Stimulated activated CD8-positive, alpha-beta memory T cell treated with anti-CD3 and anti-CD28 coated beads, Interleukin-2, amount 100 ng/mL, for 1 hour (primary cell): ENCODE results near the gene EGLN1.
"Not testable (repeated sequence)": the region's sequence is repeated elsewhere in the genome, so short reads cannot be mapped to it uniquely, and the experiment has no call there.

Experiments
- DNase-seq, 2 donors: peaks; one replicate each; pipeline ENCODE4 v3.0.0-alpha.2; 2020; ENCODE audit warnings: low read depth in 2 of 2

EGLN1 gene

DNA sequence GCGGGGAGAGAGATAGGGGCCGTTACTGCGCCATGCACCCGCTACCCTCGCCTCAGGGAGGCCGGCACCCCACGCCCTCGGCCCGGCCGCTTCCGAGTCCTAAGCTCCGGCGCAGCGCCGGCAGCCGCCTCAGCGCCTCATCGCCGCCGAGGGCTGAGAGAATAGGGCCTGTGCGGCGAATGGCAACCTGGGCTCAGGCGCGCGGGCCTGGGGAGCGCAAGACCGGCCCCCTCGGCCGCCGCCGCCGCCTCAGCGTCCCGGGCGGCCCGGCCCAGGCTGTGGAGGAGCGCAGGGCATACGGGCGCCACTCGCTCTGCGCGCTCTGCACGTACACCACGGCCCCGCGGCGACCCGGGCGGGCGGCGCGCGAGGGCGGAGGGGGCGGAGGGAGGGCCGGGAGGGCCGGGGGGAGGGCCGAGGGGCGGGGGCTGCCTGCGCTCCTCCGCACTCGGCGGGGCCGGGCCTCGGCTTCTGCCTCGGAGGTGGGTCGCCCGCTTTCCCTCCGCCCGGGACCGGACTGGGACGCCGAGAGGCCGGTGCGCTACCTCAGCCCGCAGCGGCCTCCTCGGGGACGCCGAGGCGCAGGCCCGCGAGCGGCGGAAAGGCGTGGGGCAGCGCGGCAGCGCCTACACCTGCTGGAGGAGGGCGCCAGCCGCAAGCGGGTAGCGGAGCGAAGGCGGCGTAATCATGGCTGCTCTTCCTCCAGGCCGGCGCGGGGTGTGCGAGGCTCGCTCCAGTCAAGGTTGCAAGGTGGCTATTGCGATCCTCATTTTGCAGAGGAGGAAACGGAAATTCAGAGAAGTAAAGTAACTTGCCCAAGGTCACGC lies at the start of gene EGLN1:
TSS of gene EGLN1 (minus strand) at position 317 of the 827 bp plus-strand sequence. CDS start 399 bp downstream, outside the sequence.
- peak; percentile 60 to 73 for DNase-seq

DNA sequence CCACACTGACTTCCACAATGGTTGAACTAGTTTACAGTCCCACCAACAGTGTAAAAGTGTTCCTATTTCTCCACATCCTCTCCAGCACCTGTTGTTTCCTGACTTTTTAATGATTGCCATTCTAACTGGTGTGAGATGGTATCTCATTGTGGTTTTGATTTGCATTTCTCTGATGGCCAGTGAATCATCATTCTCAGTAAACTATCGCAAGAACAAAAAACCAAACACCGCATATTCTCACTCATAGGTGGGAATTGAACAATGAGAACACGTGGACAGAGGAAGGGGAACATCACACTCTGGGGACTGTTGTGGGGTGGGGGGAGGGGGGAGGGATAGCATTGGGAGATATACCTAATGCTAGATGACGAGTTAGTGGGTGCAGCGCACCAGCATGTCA lies 49.4 kb upstream of the EGLN1 start:
- not testable (repeated sequence) for DNase-seq

DNA sequence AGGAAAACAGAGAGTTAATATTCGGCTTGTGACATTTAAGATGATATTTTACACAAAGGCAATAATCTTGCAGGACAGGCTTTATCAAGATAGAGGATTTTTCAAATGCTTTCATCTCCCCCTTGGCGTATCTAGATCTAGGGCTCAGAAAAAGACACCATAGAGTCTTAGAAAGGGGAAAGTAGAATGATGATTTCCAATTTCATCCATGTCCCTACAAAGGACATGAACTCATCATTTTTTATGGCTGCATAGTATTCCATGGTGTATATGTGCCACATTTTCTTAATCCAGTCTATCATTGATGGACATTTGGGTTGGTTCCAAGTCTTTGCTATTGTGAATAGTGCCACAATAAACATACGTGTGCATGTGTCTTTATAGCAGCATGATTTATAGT lies 48.9 kb upstream of the EGLN1 start:
- not testable (repeated sequence) for DNase-seq

DNA sequence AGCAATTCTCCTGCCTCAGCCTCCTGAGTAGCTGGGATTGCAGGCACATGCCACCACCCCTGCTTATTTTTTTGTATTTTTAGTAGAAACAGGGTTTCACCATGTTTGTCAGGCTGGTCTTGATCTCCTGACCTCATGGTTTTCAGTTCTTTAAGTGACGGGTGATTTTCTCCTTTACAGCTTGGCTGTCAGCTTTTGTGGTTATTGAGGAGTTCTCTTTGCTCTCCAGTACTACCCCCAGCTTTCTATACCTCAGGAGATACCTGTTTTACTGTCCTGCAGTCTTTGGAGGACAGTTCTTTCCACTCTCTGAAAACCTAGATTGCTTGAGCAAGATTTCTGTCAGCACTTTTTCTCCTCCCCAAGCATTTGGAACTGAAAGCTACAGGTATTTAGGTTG lies 45.9 kb upstream of the EGLN1 start:
- no peak for DNase-seq

DNA sequence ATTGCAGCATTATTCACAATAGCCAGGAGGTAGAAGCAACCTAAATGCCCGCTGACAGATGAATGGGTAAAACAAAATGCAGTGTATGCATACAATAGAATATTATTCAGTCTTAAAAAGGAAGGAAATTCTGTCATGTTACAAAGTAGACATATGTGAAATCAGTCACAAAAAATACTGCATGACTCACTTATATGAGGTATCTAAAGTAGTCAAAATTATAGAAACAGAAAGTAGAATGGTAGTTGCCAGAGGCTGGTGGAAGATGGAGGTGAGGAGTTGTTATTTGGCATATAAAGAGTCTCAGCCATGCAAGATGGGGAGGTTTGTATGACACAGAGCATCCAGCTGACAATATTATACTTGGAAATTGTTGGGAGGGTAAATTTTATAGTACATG lies 43.0 kb upstream of the EGLN1 start:
- no peak for DNase-seq

DNA sequence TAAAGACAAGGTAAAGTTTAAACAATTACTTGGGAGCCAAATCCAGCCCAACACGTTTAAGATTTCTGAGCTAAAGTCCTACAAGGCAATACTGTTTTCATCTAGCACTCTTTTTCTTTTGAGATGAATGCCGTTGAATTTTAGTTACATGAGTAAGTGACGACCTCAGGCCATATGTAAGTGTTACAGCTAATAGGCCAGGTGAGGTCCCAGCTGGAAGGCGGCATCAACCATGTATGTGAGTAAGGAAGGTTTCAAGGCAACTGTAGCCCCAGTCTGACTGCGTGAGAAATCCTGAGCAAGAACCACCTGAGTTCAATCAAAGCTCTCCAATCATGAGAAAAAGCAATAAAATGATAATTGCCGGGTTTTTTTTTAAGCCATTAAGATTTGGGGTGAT lies 41.5 kb upstream of the EGLN1 start:
- no peak for DNase-seq

DNA sequence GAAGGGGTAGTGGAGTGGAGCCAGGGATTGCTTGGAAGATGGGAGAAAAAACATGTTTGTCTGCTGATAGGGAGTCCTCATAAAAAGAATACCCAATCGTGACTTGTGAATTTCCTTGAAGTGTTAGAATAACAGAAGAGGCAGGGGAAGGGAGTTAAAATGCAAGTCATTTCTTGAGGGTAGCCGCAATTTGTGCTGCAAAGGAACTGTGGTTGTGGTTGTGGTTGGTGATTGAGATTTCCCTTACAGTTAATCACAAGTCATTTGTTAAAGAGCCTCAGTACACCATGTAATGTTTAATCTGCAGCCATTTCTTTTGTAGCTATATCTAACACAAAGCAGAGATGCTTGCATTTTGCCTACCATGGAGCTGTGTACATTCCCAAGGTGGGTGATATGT lies 38.5 kb upstream of the EGLN1 start:
- DNase-seq: peak; percentile 27 to 53

DNA sequence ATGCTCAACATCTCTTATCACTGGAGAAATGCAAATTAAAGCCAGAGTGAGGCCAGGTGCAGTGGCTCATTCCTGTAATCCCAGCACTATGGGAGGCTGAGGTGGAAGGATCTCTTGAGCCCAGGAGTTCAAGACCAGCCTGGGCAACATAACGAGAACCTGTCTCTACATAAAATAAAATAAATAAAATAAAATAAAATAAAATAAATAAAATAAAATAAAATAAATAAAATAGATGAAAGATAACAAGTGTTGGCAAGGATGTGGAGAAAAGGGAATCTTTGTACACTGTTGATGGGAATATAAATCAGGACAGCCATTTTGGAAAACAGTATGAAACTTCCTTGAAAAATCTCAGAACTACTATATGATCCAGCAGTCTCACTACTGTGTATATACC lies 37.4 kb upstream of the EGLN1 start:
- not testable (repeated sequence) for DNase-seq

DNA sequence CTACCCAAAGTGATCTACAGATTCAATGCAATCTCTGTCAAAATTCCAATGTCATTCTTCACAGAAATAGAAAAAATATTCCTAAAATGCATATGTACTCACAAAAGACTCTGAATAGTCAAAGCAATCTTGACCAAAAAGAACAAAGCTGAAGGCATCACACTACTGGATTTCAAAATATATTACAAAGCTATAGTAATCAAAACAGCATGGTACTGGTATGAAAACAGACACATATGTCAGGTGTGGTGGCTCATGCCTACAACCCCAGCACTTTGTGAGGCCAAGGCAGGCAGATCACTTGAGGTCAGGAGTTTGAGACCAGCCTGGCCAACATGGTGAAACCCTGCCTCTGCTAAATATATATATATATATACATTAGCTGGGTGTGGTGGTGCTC lies 35.9 kb upstream of the EGLN1 start:
- not testable (repeated sequence) for DNase-seq

DNA sequence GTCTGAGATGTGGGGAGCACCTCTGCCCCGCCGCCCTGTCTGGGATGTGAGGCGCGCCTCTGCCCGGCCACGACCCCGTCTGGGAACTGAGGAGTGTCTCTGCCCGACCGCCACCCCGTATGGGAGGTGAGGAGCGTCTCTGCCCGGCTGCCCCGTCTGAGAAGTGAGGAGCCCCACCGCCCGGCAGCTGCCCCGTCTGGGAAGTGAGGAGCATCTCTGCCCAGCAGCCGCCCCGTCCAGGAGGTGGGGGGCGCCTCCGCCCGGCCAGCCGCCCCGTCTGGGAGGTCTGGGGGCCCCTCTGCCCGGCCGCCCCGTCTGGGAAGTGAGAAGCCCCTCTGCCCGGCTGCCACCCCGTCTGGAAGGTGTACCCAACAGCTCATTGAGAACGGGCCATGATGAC lies 32.0 kb upstream of the EGLN1 start:
- not testable (repeated sequence) for DNase-seq

DNA sequence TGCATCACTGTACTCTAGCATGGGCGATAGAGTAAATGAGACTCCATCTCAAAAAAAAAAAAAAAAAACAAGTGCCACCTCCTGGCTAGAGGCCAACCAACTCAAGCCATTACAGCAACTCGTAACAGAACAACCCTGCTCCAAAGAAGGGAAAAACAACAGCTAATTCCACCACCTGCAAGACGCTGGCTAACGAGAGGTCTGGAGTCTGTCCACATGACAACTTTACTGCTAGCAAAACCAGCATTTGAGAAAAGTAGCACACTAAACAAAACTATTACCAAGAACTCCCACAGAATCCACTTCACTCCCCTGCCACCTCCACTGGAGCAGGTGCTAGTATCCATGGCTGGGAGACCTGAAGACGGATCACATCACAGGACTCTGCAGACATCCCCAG lies 24.1 kb upstream of the EGLN1 start:
- no peak for DNase-seq

DNA sequence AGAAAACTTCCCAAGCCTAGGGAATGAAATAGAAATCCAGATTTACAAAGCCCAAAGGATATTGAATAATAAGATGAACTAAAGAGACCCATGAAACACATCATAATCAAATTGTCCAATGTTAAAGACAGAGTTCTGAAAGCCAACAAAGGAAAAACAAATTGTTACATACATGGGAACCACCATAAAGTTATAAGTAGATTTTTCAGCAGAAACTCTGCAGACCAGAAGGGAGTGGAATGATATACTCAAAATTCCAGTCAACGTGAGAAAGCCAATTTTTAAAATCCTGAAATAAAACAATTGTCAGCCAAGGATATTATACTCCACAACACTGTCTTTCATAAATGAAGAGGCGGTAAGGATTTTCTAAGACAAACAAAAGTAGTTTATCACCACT lies 22.0 kb upstream of the EGLN1 start:
- DNase-seq: no peak

DNA sequence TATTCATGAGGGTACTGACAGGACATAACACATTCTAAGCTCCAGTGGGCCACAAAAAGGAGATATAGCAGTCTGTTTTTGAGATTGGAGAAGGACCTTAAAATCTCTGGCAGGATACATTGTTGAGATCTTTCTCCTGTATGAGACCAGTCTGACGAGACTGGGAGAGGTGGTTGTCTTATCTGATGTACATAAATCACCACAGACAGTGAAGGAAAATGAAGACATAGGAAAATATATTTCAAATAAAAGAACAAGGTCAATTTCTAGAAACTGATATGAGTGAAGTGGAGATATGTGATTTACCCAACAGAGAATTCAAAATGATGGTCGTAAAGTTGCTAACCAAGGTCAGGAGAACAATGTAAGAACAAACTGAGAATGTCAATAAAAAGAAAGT lies 21.3 kb upstream of the EGLN1 start:
- DNase-seq: no peak

DNA sequence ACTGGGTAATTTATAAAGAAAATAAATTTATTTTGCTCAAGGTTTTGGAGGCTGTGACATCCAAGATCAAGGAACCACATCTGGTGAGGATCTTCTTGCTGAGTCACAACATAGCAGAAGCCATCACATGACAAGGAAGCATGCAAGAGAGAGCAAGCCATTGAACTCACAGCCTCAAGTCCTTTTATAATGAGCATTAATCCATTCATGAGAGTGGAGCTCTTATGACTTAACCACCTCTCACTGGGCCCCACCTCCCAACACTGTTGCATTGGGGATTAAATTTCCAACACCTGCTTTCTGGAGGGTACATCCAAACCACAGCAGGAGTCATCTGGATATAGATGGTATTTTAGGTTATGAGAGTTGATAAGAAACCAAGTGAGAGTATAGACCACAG lies 20.6 kb upstream of the EGLN1 start:
- DNase-seq: no peak

DNA sequence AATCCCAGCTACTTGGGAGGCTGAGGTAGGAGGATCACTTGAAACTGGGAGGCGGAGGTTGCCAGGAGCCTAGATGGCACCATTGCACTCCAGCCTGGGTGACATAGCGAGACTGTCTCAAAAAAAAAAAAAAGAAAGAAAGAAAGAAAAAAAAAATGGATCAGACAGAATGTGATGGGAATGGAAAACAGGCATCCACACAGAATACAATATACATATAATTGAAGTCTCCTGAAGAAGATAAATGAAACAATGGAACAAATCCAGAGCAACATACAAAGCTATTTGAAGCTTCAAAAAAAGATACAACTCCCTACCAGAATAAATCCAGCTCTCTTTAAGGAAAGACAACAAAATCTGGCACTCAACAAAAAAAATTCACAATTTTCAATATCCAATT lies 10.9 kb upstream of the EGLN1 start:
- no peak for DNase-seq

DNA sequence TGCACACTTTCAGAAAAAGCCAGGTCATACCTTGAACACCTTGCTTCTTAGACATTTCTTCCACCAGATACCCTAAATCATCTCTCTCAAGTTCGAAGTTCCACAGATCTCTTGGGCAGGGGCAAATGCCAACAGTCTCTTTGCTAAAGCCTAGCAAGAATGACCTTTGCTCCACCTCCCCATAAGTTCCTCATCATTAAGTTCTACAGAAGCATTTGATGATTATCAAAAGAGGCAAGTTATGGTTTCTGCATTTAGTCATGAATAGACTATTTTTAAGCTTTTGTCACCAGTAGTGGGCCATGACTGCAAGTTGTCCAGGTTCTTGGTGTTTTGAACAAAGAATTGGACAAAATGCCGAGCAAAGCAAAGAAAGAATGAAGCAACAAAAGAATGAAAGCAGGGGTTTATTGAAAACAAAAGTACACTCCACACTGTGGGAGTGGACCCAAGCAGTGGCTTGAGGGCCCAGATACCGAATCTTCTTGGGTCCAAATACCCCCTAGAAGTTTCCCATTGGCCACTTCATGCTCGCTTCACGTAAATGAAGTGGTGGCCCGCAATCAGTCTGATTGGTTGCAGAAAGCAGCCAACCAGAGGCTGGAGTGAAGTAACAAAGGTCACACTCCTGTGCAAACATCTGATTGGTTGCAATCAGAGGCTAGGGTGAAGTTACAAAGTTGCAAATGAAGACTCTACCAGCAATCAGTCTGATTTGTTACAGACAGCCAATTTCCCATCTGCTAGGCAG lies 9.8 kb upstream of the EGLN1 start:
- no peak for DNase-seq

DNA sequence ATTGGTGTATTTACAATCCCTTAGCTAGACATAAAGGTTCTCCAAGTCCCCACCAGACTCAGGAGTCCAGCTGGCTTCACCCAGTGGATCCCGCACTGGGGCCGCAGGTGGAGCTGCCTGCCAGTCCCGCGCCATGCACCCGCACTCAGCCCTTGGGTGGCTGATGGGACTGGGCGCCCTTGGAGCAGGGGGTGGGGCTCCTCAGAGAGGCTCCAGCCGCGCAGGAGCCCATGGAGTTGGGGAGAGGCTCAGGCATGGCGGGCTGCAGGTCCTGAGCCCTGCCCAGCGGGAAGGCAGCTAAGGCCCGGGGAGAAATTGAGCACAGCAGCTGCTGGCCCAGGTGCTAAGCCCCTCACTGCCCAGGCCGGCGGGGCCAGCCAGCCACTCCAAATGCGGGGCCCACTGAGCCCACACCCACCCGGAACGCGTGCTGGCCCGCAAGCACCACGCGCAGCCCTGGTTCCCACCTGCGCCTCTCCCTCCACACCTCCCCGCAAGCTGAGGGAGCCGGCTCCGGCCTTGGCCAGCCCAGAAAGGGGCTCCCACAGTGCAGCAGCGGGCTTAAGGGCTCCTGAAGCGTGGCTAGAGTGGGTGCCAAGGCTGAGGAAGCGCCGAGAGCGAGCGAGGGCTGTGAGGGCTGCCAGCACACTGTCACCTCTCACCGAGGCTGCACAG lies 8.7 kb upstream of the EGLN1 start:
- DNase-seq: not testable (repeated sequence)

DNA sequence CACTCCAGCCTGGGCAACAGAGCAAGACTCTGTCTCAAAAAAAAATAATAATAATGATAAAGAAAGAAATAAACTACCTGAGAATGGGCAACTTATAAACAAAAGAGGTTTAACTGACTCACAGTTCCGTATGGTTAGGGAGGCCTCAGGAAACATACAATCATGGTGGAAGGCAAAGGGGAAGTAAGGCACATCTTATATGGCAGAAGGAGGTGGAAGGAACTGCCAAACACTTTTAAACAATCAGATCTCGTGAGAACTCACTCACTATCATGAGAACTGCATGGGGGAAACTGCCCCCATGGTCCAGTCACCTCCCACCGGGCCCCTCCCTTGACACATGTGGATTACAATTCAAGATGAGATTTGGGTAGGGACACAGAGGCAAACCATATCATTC lies 6.3 kb upstream of the EGLN1 start:
- no peak for DNase-seq

DNA sequence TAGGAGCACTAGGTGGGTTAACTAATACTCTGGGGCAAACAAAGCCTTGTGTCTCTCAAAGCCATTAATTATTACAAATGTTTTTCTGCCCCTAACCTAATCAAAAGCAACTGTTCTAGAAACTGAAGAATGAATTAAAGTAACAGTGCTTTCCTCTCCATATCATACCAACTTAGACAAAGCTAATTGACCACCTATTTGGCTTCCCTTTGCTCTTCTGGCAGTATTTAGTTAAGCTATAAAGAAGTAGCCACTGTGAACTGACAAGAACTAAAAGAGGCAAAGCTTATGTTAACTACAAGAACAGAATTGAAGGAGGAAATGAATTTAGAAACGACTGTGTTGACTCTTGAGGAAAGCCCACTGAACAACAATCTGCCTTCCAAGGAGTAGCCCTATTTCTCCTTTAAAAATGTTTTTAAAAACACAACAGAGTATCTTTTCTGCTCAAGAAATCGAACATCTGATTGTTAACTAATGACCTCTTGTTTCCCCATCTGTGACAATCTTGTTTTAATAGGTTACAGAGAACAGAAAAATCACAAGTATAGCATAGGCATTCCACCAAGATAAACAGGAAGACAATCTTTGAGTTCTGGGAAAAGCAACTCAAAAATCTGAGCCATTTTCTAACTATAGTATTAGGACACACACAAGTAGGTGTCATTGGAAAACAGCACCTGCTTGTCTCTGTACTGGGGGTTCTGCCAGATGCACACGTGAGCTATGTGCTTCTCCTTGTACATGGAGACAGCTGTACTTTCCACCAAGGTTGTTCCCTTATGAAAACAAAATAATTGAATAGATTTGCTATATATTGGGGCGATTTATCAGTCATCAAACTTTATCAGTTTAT lies 3.1 kb upstream of the EGLN1 start:
- DNase-seq: no peak

DNA sequence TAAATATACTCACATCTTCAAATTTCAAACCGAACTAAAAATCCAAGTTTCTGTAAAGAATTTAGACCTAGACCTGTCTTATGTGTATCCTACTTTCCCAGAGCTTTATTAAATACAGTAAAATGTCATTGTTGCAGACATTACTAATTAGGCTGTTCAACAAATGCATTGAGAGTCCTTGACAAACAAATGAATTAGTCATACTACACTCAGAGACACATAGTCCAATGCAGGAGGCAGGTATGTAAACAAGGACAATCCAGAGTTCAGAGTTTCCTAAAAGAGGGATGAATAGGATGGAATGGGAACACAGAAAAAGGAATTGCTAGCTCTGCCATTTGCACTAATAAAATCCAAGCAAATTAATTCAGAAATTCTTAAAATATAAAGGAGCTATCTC lies 1.6 kb upstream of the EGLN1 start:
- no peak for DNase-seq

DNA sequence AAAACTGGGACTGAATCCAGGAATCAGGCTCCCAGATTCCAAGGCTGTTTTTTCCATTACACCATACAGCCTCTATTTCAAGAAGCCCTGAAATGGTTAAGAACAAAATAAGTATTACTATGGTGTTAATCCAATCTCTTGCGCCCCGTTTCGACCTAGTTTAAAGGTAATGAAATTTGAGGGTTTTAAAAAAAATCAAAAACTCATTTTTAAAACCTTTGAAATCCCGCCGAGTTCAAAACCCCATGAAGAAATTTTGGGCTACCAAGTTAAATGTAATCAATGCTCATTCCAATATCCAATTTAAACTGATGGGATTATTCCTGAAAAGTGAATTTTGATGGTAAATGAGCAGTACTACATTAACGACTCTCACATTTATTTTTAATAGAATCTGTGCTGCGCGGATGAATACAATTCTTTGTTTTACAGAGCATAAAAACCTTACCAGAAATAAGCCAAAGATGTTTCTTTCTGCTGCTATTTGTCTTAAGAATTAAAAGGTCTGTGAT lies 767 bp upstream of the EGLN1 start:
- no peak for DNase-seq
